ENCODE data around the gene C1GALT1.

DNA sequence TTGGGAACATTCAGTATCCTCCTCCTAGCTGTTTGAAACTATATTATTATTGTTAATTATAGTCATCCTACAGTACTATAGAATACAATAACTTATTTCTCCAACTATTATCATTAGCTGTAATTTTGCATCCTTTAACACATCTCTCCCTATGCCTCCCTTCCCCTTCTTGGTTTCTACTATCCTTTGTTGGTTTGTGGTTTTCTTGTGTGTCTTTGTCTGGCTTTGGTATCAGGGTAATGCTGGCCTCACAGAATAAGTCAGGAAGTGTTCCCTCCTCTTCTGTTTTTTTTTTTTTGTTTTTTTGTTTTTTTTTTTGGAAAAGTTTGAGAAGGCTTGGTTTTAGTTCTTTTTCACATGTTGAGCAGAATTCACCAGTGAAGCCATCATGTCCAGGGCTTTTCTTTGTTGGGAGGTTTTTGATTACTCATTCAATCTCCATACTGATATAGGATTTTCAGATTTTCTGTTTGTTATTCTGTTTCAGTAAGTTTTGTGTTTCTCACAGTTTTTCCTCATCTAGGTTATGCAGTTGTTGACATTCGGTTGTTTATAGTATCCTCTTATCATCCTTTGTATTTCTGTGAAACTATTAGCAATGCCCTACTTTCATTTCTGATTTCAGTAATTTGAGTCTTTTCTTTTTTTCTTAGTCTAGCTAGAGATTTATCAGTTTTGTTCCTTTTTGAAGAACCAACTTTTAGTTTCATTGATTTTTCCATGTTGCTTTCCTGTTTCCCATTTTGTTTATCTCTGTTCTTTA lies 21.6 kb downstream of the C1GALT1 start:
- no peak for TF ChIP-seq CTCF (conservative IDR thresholded peaks at IDR 0.05; ENCODE audit: low read depth in 2 of 2)
- TF ChIP-seq EZH2 (IDR thresholded peaks at IDR 0.05; ENCODE audit: low read depth, unreplicated experiment), result no peak
